CD4-positive, alpha-beta T cell treated with Interleukin-15 for 4 hours (primary cell): ENCODE measurements around the gene SCG3.

Experiments
- DNase-seq: peaks from one replicate; pipeline ENCODE4 v3.0.0-alpha.2; 2020; ENCODE audit warnings: low spot score

SCG3 gene

DNA sequence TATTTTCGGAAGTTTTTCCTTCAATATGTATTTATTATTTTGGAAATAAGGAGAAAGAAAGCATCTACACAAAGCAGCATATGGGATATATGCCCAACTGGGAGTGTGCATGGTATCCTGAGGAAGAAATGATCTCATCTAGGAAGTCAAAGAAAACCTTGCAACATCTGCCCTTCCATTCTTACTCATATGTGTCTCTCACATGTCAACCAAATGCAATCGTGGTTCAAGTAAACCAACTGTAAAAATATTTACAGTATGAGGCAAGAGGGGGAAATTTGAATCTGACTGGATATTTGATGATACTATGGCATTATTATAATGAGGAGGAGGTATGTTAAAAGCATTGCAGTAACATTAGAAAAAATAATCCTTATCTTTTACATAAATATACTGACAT lies 3.2 kb upstream of the SCG3 start:
- DNase-seq = no peak

DNA sequence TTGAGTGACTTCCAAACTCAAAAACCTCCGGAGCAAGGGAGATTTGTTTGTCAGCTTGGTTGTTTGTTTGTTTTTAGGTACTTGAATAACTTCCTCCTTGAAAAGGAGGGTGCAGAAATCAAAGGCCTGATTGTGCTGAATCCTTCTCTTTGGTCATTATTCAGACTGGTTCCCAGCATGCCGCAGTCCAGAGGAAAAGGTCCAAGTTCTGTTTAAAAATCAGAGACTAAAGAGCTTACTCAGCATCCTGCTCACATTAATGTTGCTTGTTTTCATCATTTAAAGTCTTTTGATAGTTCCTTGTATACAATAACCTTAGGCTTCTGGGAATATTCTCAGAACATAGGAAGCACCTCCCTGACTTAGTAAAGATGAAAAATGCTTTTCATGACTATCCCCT lies 982 bp upstream of the SCG3 start:
- no peak for DNase-seq

DNA sequence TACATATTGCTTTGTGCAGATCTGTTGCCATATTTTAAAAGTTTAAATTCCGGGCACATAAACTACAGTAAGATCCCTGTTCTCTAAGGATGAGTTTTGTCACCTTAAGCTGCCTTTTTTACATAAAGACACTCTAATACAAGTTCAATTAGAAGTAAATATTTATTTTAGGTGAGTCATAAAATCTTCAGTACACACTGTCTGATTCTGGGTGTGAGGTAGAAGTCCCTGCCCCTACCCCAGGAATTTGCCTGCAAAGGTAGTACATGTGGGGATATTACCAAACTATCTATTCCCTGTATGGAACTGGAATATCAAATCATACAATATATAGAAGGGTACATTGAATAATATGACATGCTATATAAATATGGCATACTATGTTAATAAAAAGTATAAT lies 6.3 kb downstream of the SCG3 start:
- no peak for DNase-seq

DNA sequence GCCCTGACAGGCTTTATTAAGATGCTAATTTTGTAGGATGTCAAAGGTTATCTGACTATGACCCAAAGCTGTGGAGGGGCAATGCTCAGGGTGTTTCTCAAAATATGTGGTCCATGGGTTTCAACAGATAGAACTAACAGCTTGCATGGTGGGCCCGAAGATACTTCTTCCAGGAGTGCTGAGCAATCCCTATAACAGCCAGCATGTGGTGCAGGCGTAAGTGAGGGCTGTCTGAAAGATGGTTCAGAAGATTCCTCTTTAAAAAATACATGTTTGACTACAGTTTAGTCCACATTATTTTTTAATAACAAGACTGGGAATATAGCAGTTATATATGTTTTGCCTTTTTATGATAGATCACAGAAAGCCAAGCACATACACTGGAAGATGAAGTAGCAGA lies 7.6 kb downstream of the SCG3 start:
- DNase-seq = no peak

DNA sequence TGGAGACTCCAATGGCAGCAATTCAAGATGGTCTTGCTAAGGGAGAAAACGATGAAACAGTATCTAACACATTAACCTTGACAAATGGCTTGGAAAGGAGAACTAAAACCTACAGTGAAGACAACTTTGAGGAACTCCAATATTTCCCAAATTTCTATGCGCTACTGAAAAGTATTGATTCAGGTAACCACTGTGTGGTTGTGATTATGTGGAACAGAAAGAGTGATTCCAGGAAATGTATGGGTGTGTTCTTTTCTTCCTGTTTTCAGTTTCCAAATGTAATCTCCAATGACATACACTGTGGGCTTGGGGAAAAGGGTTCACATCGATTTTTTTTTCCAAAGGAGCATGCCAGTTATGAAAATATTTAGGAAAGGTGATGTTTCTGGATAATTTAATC lies 10.9 kb downstream of the SCG3 start:
- no peak for DNase-seq

DNA sequence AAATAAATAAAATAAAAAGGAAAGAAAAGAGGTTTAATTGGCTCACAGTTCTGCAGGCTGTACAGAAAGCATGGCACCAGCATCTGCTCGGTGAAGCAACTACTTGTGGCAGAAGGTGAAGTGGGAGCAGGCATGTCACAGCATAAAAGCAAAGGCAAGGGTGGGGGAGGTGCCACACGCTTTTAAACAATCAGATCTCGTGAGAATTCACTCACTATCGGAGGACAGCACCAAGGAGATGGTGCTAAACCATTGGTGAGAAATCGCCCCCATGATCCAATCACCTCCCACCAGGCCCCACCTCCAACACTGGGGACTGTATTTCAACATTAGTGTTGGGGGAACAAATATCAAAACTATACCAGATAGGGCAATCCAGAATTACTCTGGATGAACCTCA lies 15.3 kb downstream of the SCG3 start:
- DNase-seq = no peak

DNA sequence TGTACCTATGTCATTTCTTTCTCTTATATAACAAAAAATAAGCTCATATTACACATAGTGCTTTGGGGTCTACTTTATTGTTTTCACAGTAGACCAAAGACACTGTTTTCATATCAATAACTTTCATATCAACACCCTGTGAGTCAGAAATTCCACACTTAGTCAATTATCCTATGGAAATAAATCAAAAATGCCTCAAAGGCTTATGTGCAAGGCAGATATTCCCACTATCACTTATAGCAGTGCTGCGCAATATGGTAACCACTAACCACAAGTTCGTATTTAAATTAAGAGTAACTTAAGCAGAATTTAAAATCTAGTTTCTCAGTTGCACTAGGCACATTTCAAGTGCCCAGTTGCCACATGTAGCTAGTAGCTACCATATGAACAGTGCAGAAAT lies 15.9 kb downstream of the SCG3 start:
- DNase-seq = no peak

DNA sequence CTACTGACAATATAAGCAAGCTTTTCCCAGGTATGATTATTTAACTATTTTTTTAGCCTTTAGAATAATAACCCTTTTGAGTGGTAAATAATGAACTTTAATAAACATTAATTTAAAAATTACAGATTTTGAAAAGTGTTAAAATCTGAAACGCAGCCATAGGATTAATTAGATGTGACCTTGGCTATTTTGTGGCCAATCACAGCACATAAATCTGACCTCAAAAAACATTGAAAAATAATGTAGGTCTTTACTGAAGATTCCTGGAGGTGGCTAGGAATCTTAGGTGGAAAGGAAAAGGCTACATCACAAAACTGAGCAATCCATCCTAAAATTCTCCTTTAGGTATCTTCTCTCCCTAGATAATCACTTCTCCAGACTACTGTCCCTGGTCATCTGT lies 18.1 kb downstream of the SCG3 start:
- no peak for DNase-seq

DNA sequence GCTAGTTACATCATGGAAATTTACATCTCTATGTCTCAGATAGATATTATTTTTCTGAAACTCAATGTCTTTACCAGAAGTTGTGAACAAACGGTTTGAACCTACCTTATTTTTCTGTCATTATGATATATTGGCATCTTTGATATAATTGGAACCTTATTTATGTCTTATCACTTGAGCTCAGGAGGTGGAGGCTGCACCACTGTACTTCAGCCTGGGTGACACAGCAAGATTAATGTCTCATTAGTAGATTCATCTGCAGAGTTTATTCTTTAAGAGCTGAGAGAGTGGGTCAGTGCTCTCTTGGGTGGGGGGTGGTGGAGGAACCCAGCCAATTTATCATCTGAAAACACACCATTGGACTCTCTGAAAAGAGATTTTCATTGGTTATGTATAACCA lies 21.4 kb downstream of the SCG3 start:
- no peak for DNase-seq

DNA sequence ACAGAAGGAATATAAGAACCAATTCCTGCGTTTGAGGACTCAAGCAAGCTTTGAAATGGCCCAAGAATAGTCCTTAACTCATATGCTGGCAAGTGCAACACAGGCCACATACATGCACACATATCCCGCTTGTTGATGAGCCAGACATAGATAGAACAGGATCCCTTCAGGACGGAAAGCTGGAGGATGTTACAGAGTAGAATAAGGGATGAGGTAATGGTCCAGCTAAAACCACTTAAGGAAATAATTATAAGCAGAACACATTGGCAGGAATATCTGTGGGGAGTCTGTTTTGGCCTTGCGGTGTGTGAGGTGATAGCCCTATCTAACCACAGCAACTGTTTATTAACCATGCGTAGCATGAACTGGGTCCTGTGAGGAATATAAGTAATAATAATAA lies 25.0 kb downstream of the SCG3 start:
- DNase-seq = no peak

DNA sequence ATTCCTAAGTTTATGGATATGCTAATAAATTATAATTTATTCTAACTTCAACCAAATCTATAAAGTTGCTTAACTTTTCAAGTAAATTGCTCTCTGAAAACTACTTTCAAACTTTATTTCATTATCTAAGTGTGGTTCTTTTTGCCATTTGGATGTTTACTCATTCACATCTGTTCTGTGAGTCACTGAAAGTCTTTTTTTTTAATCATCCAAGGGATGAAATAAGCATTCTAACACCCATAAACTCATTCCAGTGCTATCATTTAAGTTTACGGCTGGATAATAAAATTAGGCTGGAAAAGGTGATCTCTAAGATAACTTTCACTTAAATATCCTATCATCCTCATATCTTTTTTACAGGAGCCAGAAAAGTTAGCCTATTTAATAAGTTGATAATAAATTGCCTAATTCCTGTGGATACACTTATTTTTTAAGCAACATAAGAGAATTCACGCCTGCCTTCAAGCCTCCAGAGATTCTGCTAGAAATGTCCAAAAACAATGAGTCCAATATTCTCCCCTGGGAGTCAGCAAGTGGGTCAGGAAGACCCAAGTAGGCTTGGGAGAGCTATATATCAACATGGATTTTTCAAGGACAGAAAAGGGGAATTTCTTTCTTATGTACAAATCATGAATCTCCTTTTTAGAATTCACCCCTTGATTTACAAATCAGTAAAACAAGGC lies 25.8 kb downstream of the SCG3 start:
- DNase-seq = no peak

DNA sequence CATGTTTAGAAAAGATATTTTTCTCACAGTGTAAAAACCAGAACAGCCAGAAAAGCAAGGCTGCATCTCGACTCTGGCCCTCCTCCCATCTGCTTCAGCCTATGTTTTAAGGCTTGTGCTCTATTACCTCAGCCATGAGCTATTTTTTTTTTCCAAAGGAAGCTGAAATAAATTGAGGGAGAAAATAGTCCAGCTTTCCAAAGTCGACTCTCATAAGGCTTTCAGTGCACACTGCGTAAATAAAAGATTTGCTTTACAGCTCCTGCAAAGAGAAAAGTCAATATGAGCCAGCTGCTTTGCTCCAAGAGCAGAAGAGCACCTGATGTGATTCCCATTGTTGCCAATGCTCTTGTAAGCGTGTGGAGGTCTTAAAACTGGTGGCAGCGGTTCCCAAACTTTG lies 26.7 kb downstream of the SCG3 start:
- DNase-seq = no peak

DNA sequence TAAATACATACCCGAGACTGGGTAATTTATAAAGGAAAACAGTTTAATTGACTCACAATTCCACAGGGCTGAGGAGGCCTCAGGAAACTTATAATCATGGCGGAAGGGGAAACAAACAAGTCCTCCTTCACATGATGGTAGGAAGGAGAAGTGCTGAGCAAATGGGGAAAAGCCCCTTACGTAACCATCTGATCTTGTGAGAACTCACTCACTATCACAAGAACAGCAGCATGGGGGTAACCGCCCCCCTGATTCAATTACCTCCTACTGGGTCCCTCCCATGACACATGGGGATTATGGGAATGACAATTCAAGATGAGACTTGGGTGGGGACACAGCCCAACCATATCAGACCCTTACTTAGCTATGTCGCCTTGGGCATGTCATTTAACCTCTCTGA lies 27.7 kb downstream of the SCG3 start:
- DNase-seq = no peak

DNA sequence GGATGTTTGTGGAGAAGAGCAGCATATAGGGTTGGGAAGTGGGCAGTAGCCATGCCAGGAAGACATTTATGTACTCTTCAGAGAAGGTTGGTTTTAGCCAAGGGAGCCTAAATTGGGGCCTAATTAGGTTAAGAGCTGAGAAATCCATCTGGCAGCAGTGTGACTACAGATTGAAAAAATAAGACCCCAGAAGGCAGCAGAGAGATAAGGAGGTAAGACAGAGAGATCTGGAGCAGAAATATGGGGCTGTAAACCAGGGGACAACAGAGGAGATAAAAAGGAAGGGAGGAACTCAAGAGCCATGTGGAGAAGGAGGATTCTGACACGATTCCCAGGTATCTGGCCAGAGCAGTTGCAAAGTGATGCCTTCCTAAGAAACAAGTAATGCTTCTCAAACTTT lies 32.9 kb downstream of the SCG3 start:
- DNase-seq = no peak

DNA sequence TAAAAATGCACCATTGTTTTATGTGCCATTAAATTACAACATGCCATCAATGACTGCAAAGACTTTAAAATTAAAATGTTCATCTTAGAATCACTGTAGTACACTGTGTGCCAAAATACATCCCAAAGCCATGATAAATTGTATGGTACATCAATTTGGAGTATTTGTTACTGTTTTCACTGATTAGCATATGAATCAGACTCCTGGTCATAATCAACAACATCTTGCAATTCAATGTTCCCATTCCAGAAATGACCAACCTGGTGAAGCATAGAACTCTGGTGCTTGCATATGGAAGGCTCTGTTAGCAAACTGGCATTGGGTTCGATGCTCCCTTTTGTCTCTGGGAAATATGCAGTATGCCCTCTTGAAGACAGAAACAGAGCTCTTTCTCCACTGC lies 33.6 kb downstream of the SCG3 start:
- no peak for DNase-seq

DNA sequence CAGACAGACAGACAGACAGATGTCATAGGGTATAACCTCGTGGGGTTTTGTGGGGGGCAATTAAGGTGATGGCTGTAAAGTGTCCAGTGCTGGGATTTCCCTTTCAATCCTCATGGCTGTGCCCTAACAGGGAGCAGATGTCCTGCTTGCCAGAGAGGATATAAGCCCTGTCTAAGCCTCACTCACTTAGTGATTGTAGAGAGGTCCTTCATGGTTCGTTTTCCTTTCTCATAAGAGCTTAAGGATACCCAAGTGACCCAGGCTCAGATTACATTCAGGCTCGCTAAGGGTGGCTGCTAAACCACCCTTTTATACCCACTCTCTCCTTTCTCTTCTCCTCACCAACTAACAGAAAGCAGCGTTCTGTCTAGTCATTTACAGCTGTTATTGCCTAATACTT lies 36.9 kb downstream of the SCG3 start:
- no peak for DNase-seq

DNA sequence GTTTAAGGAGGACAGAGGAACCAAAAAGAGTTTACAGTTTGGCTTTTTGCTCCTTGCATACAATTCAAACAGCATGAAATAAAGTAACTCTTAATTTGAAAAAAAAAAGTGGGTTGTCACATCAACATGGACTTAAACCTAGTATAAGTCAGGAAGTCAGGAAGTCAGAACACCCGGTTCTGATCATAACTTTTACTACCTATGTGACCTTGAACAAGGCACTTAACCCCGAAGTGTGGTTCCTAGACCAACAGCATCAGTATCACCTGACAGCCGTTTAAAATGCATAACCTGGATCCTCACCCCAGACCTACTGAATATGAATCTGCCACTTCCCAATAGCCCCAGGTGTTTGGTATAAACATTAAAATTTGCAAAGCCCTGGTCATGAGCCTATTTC lies 37.4 kb downstream of the SCG3 start:
- no peak for DNase-seq

DNA sequence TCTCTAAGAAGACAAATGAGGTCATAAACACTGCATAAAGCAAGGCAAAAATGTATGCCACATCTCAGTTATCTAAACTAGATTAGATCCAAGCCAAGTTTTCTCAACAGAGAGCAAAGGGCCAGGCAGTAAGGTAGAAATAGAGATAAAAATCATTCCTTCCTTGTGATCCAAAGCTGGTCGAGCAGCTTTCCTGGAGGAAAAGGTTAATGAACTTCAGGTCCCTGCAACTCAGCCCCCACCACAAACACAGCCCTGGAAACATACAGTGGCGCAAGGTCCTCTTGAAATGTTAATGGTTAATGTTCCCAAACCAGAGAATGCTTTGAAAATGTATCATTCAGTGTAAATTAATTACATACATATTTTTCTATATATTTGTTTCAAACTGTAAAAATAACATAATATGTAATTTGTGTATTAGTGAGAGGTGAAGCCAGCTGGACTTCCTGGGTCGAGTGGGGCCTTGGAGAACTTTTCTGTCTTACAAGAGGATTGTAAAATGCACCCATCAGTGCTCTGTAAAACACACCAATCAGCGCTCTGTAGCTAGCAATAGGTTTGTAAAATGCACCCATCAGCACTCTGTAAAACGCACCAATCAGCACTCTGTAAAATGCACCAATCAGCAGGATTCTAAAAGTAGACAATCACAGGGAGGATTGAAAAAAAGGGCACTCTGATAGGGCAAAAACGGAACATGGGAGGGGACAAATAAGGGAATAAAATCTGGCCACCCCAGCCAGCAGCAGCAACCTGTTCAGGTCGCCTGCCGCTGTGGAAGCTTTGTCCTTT lies 39.1 kb downstream of the SCG3 start:
- DNase-seq = no peak

DNA sequence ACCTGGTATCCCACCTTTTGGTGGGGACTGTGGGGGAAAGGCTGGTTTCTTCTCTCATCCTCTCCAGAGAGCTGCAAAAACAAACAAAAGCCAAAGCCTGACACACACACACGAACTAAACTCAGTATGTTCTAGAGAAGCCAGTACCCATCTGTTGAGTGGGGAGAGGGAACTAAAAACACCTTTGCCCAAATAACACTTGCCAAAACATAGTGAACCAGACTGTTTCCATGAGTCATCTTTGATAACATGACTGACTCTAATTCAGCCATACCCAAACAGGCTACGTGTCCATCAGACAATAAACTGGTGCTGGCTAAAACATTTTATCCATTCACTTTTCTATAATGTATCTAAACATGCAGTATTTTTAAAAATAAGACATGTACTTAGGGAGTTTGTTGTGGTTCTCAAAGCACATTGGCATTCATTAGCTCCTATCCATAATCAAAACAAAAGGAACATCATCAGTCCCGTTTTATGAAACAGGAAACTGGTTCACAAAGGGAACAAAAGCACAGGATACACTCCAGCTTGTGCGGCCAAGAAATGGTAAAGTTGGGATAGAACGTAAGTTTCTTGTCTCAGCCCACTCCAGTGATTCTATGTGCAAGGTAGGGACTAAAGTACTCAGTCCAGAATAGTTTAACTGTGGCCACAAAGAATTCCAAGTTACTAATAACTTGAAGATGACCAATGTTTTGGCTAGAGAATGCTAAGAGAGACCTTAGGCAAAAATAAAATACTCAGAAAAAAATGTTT lies 40.1 kb downstream of the SCG3 start:
- no peak for DNase-seq

DNA sequence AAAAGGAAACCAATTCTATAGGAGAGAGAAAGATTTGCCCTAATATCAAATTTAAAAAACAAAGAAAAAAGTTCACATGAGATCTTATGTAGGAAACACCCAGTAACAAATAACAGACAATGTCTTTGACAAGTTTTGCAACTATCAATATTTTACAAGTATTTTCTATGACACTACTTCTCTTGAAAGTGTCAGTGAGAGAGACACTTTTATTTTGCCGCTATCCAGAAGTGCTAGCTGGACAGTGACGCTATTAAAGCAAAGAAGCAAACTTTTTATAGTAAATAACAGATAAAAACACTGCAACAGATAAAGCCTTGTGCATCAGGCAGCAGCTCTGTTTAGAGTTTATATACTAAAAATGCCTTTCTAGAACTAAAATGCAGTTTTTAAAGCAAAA lies 42.9 kb downstream of the SCG3 start:
- DNase-seq = no peak

DNA sequence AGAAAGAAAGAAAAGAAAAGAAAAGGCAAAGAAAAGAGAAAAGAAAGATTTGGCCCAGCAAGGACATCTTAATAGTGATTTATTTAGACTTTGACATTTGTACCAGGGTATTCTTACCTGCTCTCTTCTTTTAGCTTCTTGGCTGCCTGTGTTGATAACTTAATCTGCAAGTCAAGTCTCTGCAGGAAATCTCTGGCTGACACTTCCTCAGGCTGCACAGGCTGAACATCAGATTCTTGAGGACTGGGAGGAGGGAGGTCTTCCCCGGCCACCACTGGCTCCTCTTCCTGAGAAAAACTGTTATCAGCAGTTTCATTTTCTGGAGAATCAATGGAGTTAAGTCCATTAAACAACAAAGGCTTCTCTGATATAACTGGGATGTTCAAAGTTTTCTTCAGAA lies 43.4 kb downstream of the SCG3 start:
- DNase-seq = no peak

DNA sequence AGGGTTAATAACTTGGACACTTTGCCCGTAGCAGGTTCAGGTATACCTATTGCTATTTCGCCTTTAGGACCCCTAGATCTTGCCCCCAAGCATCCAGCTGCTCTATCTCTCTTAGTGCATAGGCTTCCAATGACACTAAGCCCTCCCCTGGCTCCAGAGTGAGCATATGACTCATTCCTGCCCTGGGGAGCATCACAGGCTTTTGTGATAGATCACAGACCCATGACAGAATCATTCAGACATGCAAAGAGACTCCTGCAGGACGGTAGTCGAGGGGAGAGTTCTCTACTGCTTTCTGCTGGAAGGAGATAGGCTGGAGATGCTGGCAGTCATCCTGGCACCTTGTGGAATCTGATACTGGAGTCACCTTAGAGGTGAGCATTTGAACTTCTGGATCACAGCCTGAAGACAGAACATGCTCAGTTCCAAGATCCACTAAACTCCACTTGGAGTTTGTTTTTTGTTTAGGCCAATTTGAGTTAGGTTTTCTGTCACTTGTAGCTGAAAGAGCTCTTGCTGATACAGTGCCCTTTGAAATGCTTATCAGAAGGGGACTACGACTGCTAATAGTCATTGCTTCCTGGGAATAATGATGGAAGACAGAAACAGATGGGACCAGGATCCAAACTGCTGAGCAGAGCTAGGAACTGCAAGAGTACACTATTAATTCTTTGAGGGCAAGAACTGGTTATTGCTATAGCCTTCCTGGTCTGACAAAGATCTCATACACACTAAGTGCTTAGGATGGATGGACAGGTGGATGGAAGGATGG lies 45.2 kb downstream of the SCG3 start:
- peak; percentile 48 for DNase-seq
